Esophagus squamous epithelium (tissue), 4 donors: ENCODE measurements around the gene SEMA6D.

Experiments
- CTCF ChIP-seq, 6 experiments: fragments of 450-650 bp in 4 of 6; fragments of 200-600 bp in 2 of 6; sonication (generic) in 2 of 6; IDR thresholded peaks; one replicate each; pipeline ENCODE4 v1.5.1; 2016 to 2019; ENCODE audit warnings: antibody characterized with exemption in 6 of 6, mild to moderate bottlenecking in 4 of 6, moderate library complexity in 4 of 6
- POLR2A ChIP-seq, 4 donors: fragments of 450-650 bp; IDR thresholded peaks; one replicate each; pipeline ENCODE4 v1.6.1; 2017; ENCODE audit warnings: antibody characterized with exemption in 4 of 4, mild to moderate bottlenecking in 4 of 4, moderate library complexity in 3 of 4

- TF ChIP-seq CTCF (IDR thresholded peaks at IDR 0.05) (no peak), POLR2A (IDR thresholded peaks at IDR 0.05) (no peak)
Measured at GRCh38 chr15:47750030-47750739, 32.9 kb downstream of the SEMA6D start.
